Activated naive CD4-positive, alpha-beta T cell treated with anti-CD3 and anti-CD28 coated beads for 36 hours (primary cell): Measurements from ENCODE around the gene CCDC141. TPM values are rescaled to one million over a fixed set of nuclear protein-coding genes. Genes with fewer than 3 reads are reported as not detected.
"Not testable (repeated sequence)": the region's sequence is repeated elsewhere in the genome, so short reads cannot be mapped to it uniquely, and the experiment has no call there.

ENCODE experiments used
- CTCF ChIA-PET: fragments of 350-600 bp; sonication (Branson Sonifier 250); formaldehyde crosslinking; loops from one replicate; lab custom pipeline; 2021; ENCODE audit warnings: antibody characterized with exemption; lab: Charles Lee
- DNase-seq: peaks from one replicate; pipeline ENCODE4 v3.0.0-alpha.2; 2020
- H3K27ac Mint-ChIP-seq: one replicate; pipeline ENCODE4 v1.8.0; 2021; ENCODE audit warnings: mild to moderate bottlenecking, mixed read lengths
- H3K27me3 Mint-ChIP-seq: one replicate; pipeline ENCODE4 v1.8.0; 2021; ENCODE audit warnings: low read depth, mixed read lengths
- H3K36me3 Mint-ChIP-seq: one replicate; pipeline ENCODE4 v1.8.0; 2021; ENCODE audit warnings: low read depth, mixed read lengths
- H3K4me1 Mint-ChIP-seq: one replicate; pipeline ENCODE4 v1.8.0; 2021; ENCODE audit warnings: low read depth, mixed read lengths
- H3K4me3 Mint-ChIP-seq: one replicate; pipeline ENCODE4 v1.8.0; 2021; ENCODE audit warnings: mild to moderate bottlenecking, moderate library complexity, mixed read lengths
- H3K9me3 Mint-ChIP-seq: one replicate; pipeline ENCODE4 v1.8.0; 2021; ENCODE audit warnings: mixed read lengths
- intact Hi-C: fragments of 100-400 bp; cut with micrococcal nuclease; formaldehyde crosslinking; loops from one replicate; pipeline ENCODE4 v1.15.1; 2023
- total RNA-seq, 2 experiments: library from RNA; stranded (reverse); gene quantifications; one replicate each; pipeline ENCODE4 v1.2.3, GENCODE V29; 2021

The CCDC141 gene
- total RNA-seq, 2 experiments from 2014 or later, result 2.6 to 4.6 TPM

DNA sequence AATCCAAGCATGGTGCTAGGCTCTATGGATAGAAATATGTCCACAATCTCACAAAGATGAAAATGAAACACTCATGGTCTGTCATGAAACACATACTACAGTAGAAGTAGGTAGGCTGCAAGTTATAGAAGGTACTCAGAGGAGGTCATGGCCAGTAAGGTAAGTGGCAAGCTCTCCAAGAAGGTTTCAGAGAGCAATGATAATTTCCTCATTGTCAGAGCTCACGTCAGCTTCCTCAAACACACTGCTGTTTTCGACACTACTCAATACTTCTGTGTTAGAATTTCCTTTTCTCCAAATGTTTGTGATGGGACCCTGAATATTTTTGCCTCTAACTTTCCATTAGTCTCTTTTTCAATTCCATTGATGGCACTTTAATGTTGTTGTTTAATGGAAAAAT lies 25.5 kb downstream of the CCDC141 start:
- H3K4me1 Mint-ChIP-seq, result peaks cover 27% of the 10 kb centered on the region
- H3K9me3 Mint-ChIP-seq, result peaks cover 26% of the 10 kb centered on the region
- CTCF ChIA-PET, result interaction anchor here (1.4 kb wide), 1 partner anchor 9 kb away, joined by 3 read pairs; no protein-coding TSS in a partner anchor
- peak overlapping the region; percentile 63 for H3K27ac Mint-ChIP-seq
- no peaks in the 10 kb centered on the region for H3K27me3 Mint-ChIP-seq
- no peak for DNase-seq
- H3K36me3 Mint-ChIP-seq, result peaks cover 27% of the 10 kb centered on the region
- intact Hi-C loops, result loop anchor here (5.0 kb wide), 1 partner anchor 322 kb away; no protein-coding TSS in a partner anchor
- H3K4me3 Mint-ChIP-seq, result no peak overlapping the region

DNA sequence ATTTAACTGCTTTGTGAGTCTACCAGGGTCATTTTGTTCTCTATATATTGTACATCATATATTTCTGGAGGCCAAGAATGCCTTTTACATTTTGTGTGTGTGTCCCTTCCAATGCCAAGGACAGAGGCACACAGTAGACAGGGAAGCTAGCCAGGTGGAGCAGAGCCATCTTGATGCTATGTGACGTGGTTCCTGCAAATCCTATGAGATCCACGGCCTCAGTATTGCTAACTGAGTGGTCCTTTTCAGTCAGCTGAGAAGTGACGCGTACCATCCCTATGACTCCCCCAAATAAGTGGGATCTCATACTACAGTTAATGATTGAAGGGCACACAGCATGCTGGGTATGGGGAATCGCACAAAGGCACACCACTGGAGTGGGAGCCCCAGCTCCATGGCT lies 27.3 kb downstream of the CCDC141 start:
- H3K9me3 Mint-ChIP-seq, result peaks cover 20% of the 10 kb centered on the region
- H3K36me3 Mint-ChIP-seq, result peaks cover 17% of the 10 kb centered on the region
- no peaks in the 10 kb centered on the region for H3K27me3 Mint-ChIP-seq
- H3K4me1 Mint-ChIP-seq, result peaks cover 36% of the 10 kb centered on the region
- no peak overlapping the region for H3K4me3 Mint-ChIP-seq
- no peak for DNase-seq
- H3K27ac Mint-ChIP-seq, result no peak overlapping the region
- CTCF ChIA-PET, result interaction anchor here (1.6 to 4.0 kb wide), 2 partner anchors 107 to 129 kb away, joined by 5 to 24 read pairs; no protein-coding TSS in a partner anchor
- intact Hi-C loops, result loop anchor here (5.0 kb wide), 1 partner anchor 320 kb away; no protein-coding TSS in a partner anchor

DNA sequence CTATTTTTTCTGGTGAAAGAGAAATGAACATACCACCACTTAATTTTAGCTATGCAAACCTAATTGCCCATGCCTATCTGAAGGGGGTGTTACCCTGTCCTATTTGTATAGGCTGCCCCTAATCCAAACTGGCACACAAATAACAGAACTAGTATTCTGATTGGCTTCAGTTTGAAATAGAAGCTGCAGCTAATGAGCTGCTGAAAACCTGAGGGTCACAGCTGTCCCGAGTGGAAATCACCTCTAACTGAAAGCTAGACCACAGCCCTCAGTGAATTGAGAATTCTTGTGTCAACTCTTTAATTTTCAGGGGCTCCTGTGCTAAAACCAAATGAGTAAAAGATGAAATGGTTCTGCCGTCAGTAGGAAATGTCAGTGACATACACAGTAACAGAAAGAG lies 28.7 kb downstream of the CCDC141 start:
- H3K27me3 Mint-ChIP-seq, result no peaks in the 10 kb centered on the region
- no peak for DNase-seq
- peaks cover 31% of the 10 kb centered on the region for H3K4me1 Mint-ChIP-seq
- H3K9me3 Mint-ChIP-seq, result peaks cover 10% of the 10 kb centered on the region
- intact Hi-C loops, result loop anchor here (2.0 to 5.0 kb wide), 2 partner anchors 46 to 319 kb away; no protein-coding TSS in a partner anchor
- H3K27ac Mint-ChIP-seq, result no peak overlapping the region
- peaks cover 6% of the 10 kb centered on the region for H3K36me3 Mint-ChIP-seq
- H3K4me3 Mint-ChIP-seq, result no peak overlapping the region
- CTCF ChIA-PET, result interaction anchor here (0.6 to 4.0 kb wide), 10 partner anchors 15 to 751 kb away, joined by 3 to 24 read pairs (median 6); no protein-coding TSS in a partner anchor

DNA sequence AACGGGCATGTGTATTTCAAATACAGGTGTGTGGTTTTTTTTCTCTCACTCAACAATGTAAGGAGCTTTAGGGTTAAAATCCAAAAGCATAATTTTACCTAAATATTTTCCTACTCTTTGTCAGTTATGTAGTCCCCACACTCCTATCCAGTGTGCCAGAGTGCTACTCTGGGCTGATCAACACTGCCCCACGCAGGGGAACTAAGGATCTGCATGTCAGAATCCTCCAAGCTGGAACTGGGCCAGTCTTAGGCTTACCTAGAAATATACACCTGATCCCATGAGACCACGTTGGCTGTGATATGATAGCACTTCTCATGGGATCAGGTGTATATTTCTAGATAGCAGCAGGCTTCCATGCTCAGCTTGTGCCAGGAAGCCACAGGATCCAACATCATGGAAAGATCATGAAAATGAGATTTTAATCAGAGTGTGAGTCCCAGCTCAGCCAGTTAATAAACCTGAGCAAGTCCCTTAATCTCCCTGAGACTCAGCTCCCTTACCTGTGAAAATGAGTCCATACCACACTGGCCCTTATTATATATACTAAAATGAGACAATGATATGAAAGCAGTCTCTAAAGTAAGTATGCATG lies 29.7 kb downstream of the CCDC141 start:
- H3K4me3 Mint-ChIP-seq, result no peak overlapping the region
- H3K4me1 Mint-ChIP-seq, result peaks cover 26% of the 10 kb centered on the region
- H3K27me3 Mint-ChIP-seq, result no peaks in the 10 kb centered on the region
- DNase-seq, result peak; percentile 82
- peaks cover 4% of the 10 kb centered on the region for H3K9me3 Mint-ChIP-seq
- intact Hi-C loops, result loop anchor here (1.0 to 5.0 kb wide), 7 partner anchors 45 to 318 kb away; no protein-coding TSS in a partner anchor
- H3K27ac Mint-ChIP-seq, result no peak overlapping the region
- CTCF ChIA-PET, result interaction anchor here (0.5 to 4.0 kb wide), 34 partner anchors 8 to 752 kb away, joined by 3 to 24 read pairs (median 4); partner anchors contain the start of gene CCDC141
- H3K36me3 Mint-ChIP-seq, result no peaks in the 10 kb centered on the region

DNA sequence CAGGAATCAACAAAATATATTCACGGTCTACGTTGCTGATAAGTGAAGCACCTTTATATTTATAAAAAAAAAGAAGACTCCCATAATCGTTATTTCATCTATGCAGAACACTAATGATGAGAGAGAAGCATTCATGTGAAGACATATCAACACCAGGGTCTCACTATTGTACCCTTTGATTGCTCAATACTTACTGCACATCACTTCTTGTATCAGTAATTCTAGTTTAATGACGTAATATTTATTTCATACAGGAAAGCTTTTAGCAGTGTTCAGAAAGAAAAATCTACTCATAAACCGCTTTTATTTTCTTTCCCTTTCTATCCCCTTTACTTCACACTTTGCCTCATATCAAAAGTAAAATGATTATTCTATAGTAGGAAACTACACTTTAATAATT lies 30.7 kb downstream of the CCDC141 start:
- no peaks in the 10 kb centered on the region for H3K36me3 Mint-ChIP-seq

DNA sequence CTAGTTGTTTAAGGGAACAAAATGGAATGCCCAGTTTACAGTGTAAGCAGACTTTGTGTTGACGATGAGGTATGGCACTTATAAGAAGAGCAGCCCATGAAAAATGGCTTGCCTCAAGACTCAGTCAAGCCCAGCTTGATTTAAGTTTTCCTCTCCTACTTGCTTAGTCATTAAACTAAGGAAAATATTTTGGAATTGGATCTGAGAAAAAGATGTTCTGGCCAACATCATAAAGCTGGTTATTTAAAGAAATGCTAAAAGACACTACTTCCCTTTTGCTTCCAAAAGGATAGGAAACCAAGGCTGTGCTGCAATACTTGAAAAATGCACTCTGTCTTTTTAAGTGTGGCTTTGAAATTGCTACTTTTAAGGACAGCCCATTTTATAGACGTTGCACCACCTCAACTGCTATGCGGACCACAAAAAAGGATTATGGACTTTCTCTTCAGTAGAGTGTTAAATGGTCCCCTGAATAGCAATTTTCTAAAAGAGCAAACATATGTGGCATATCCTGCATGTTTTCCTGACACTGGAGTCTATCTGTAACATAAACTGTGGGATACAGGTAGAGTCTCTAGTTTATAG lies 32.1 kb downstream of the CCDC141 start:
- no peaks in the 10 kb centered on the region for H3K27me3 Mint-ChIP-seq
- H3K9me3 Mint-ChIP-seq, result peaks cover 6% of the 10 kb centered on the region
- intact Hi-C loops, result no loop called here
- peaks cover 4% of the 10 kb centered on the region for H3K36me3 Mint-ChIP-seq
- CTCF ChIA-PET, result interaction anchor here (0.8 to 1.0 kb wide), 2 partner anchors 10 to 223 kb away, joined by 3 to 6 read pairs; no protein-coding TSS in a partner anchor
- peaks cover 9% of the 10 kb centered on the region for H3K4me1 Mint-ChIP-seq
- H3K4me3 Mint-ChIP-seq, result no peak overlapping the region
- H3K27ac Mint-ChIP-seq, result no peak overlapping the region
- no peak for DNase-seq

More for the DNA sequence above, 30.7 kb downstream of the CCDC141 start:
- CTCF ChIA-PET, result interaction anchor here (0.8 to 4.0 kb wide), 14 partner anchors 9 to 257 kb away, joined by 3 to 24 read pairs (median 6); partner anchors contain the start of gene CCDC141
- H3K27me3 Mint-ChIP-seq, result no peaks in the 10 kb centered on the region
- H3K4me3 Mint-ChIP-seq, result no peak overlapping the region
- no peaks in the 10 kb centered on the region for H3K9me3 Mint-ChIP-seq
- H3K27ac Mint-ChIP-seq, result no peak overlapping the region
- no peak for DNase-seq
- peaks cover 16% of the 10 kb centered on the region for H3K4me1 Mint-ChIP-seq
- intact Hi-C loops, result no loop called here

DNA sequence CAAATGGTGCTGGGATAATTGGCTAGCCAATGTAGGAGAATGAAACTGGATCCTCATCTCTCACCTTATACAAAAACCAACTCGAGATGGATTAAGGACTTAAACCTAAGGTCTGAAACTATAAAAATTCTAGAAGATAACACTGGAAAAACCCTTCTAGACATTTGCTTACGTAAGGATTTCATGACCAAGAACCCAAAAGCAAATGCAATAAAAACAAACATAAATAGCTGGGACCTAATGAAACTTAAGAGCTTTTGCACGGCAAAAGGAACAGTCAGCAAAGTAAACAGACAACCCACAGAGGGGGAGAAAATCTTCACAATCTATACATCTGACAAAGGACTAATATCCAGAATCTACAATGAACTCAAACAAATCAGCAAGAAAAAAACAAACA lies 35.7 kb downstream of the CCDC141 start:
- DNase-seq, result not testable (repeated sequence)

DNA sequence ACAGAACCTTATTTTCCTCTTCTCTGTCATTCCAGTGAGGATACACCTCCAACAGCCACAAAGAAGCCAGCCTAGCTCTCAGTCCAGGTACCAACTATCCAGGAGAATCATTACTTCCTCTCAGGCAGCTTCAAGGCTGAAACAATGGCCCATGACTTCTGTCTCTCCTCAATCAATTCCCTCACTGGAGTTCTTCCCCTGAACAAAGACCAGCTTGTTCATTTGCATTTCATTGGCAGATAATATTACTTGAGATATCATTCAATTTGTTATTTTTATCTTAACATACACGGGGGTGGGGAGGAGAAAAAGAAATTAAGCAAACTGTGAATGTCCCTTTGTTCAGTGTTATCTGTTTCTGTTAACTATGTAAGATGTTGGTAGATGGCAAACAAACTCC lies 44.0 kb downstream of the CCDC141 start:
- peak overlapping the region; percentile 27 for H3K27ac Mint-ChIP-seq
- no peaks in the 10 kb centered on the region for H3K4me1 Mint-ChIP-seq
- no peak for DNase-seq
- peaks cover 16% of the 10 kb centered on the region for H3K36me3 Mint-ChIP-seq
- H3K4me3 Mint-ChIP-seq, result no peak overlapping the region
- H3K27me3 Mint-ChIP-seq, result no peaks in the 10 kb centered on the region
- intact Hi-C loops, result no loop called here
- peaks cover 9% of the 10 kb centered on the region for H3K9me3 Mint-ChIP-seq
- CTCF ChIA-PET, result interaction anchor here (0.6 to 3.1 kb wide), 2 partner anchors 10 to 15 kb away, joined by 3 to 10 read pairs; no protein-coding TSS in a partner anchor

More for the DNA sequence above, 35.7 kb downstream of the CCDC141 start:
- H3K4me1 Mint-ChIP-seq, H3K27ac Mint-ChIP-seq, H3K27me3 Mint-ChIP-seq, CTCF ChIA-PET, intact Hi-C loops, H3K4me3 Mint-ChIP-seq: not testable (repeated sequence)
- Mint-ChIP-seq H3K36me3 (peaks cover 25% of the 10 kb centered on the region), H3K9me3 (peaks cover 15% of the 10 kb centered on the region)

DNA sequence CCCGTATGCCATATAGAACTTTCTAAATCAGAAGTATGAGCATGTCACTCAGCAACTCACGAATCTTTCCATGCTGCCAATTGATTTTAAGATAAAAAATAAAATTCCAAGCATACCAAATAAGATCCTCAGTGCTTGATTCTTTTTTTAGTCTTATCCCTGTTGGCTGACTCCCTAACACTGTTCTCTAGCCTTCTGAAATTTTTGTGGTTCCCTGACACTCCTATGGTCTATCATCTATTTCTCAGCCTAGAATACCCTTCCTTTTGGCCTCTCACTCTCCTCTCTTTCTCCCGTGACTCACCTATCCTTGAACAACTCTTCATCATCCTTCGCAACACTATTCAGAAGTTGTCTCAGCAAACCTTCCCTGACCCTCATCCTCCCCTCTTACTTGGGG lies 50.5 kb downstream of the CCDC141 start:
- H3K4me1 Mint-ChIP-seq, result peaks cover 12% of the 10 kb centered on the region
- H3K27me3 Mint-ChIP-seq, result no peaks in the 10 kb centered on the region
- no peak overlapping the region for H3K27ac Mint-ChIP-seq
- H3K4me3 Mint-ChIP-seq, result no peak overlapping the region
- intact Hi-C loops, result no loop called here
- CTCF ChIA-PET, result no interaction called here
- peaks cover 9% of the 10 kb centered on the region for H3K9me3 Mint-ChIP-seq
- DNase-seq, result no peak
- H3K36me3 Mint-ChIP-seq, result peaks cover 6% of the 10 kb centered on the region

DNA sequence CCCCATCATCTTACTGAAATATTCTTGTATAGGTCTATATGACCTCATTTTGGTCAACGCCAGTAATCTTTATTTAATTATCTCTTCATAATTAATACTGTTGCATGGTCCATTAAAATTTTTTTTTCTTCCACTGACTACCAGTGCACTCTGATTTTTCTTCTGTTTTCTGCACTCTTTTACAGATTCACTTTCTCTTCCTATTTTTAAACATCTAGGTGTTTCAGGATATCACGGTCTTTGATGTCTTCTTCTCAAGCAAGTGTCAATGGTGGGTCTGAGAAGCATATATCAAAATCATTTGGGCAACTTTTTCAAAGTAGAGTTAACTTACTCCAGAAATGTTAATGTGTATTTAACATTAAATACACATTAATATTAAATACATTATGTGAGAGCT lies 51.4 kb downstream of the CCDC141 start:
- Mint-ChIP-seq H3K9me3 (peaks cover 13% of the 10 kb centered on the region), H3K27me3 (no peaks in the 10 kb centered on the region), H3K4me1 (peaks cover 12% of the 10 kb centered on the region), H3K27ac (no peak overlapping the region), H3K36me3 (peaks cover 10% of the 10 kb centered on the region), H3K4me3 (no peak overlapping the region)
- intact Hi-C loops, result no loop called here
- no peak for DNase-seq
- CTCF ChIA-PET, result interaction anchor here (2.0 kb wide), 1 partner anchor 21 kb away, joined by 10 read pairs; no protein-coding TSS in a partner anchor

DNA sequence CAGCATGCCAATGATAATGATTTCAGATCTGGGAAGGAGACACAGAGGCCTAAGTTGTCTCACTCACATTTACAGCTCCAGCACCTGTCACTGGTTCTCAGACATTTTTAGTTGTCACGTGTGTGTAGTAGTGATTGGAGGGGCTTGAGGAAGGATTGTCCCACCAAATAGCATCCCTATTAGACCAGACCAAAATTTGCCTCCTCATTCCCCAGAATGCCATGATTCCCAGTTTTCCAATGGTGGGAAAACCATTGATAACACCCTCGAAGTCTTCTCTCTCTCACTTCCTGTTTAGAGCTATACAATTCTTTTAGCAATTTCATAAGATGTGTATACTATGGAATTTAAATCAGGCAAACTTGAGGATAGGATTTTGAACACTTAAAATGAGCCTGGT lies 52.5 kb downstream of the CCDC141 start:
- CTCF ChIA-PET, result interaction anchor here (0.7 to 2.0 kb wide), 2 partner anchors 22 to 119 kb away, joined by 3 to 10 read pairs; no protein-coding TSS in a partner anchor
- Mint-ChIP-seq H3K4me3 (no peak overlapping the region), H3K27ac (no peak overlapping the region), H3K36me3 (peaks cover 11% of the 10 kb centered on the region), H3K9me3 (peaks cover 13% of the 10 kb centered on the region), H3K4me1 (peaks cover 12% of the 10 kb centered on the region), H3K27me3 (no peaks in the 10 kb centered on the region)
- no peak for DNase-seq
- intact Hi-C loops, result no loop called here

DNA sequence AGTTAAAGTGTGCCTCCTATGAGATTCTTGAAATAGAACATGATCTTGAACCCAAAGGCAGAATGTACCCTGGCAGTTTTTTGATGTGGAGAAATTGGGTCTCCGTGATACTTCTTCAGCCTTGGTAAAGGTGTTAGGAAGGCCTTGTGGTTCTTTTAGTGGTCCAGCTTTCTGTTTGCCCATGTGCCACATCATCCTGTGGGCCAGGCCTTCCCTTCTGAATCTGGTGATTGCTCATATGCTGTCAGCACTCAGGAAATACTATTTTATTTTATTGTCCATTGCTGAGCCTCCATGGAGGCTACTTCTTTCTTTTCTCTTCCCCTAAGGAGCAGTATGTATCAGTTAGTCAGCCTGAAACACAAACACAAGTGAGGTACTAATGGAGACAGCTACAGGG lies 52.9 kb downstream of the CCDC141 start:
- CTCF ChIA-PET, result interaction anchor here (2.0 kb wide), 1 partner anchor 23 kb away, joined by 10 read pairs; no protein-coding TSS in a partner anchor
- intact Hi-C loops, result no loop called here
- Mint-ChIP-seq H3K27ac (no peak overlapping the region), H3K4me1 (peaks cover 12% of the 10 kb centered on the region), H3K9me3 (peaks cover 13% of the 10 kb centered on the region), H3K36me3 (peaks cover 11% of the 10 kb centered on the region), H3K4me3 (no peak overlapping the region), H3K27me3 (no peaks in the 10 kb centered on the region)
- DNase-seq, result no peak
